SU-DHL-6 (cell line): Measurements from ENCODE around the gene BAHCC1.

ENCODE experiments used
- CTCF ChIP-seq: fragments of 200-600 bp; sonication (generic); IDR thresholded peaks from one replicate; pipeline ENCODE4 v1.5.1; 2017; ENCODE audit warnings: antibody characterized with exemption, mild to moderate bottlenecking, low read length, moderate library complexity; ENCODE audit not compliant: insufficient read depth, poor library complexity, severe bottlenecking
- EZH2phosphoT487 ChIP-seq: fragments of 200-600 bp; sonication (generic), shearing (Covaris generic); conservative IDR thresholded peaks from 2 replicates; pipeline ENCODE4 v1.6.1; 2018; ENCODE audit warnings: mild to moderate bottlenecking, antibody characterized with exemption, low read length, moderate library complexity, mixed read lengths

GRCh38 chr17:81346908-81347349, 48.3 kb upstream of the BAHCC1 start:
- TF ChIP-seq CTCF (no peak), EZH2phosphoT487 (no peak)
